Body of pancreas (tissue), 4 donors: ENCODE results near the gene STRADB.

Experiments used
- CTCF ChIP-seq, 7 experiments: fragments of 450-650 bp in 4 of 7; fragments of 200-600 bp in 3 of 7; sonication (generic) in 3 of 7; IDR thresholded peaks; one replicate each; pipeline ENCODE4 v1.5.1; 2016 to 2019; ENCODE audit warnings: antibody characterized with exemption in 7 of 7
- POLR2A ChIP-seq, 3 donors: fragments of 450-650 bp; IDR thresholded peaks; one replicate each; pipeline ENCODE4 v1.6.1; 2016; ENCODE audit warnings: antibody characterized with exemption in 3 of 3, mild to moderate bottlenecking in 2 of 3

GRCh38 chr2:201451292-201452057 is at the start of gene STRADB, which contains the start of gene TRAK2:
- peak in 5 of 7 experiments; percentile 20 to 59 (median 50) for TF ChIP-seq CTCF (IDR thresholded peaks at IDR 0.05)
- peak; percentile 60 to 89 (median 85) for TF ChIP-seq POLR2A (IDR thresholded peaks at IDR 0.05)
